K562 (cell line): ENCODE data around the gene MARVELD1. TPM values are rescaled to one million over a fixed set of nuclear protein-coding genes. Genes with fewer than 3 reads are reported as not detected.

Source experiments
- CCAR2 ChIP-seq: fragments of 200-400 bp; formaldehyde crosslinking; IDR thresholded peaks from 2 replicates; pipeline ENCODE4 v1.6.1; 2017; ENCODE audit warnings: mild to moderate bottlenecking, low read depth, low read length
- RB1 ChIP-seq: fragments of 450-650 bp; IDR thresholded peaks from 2 replicates; pipeline ENCODE4 v1.6.1; 2017; ENCODE audit warnings: low read depth, mild to moderate bottlenecking
- ZNF184 ChIP-seq: sonication (generic); formaldehyde crosslinking; IDR thresholded peaks from 2 replicates; pipeline ENCODE4 v1.5.0; 2020; ENCODE audit warnings: missing genetic modification reagents
- polyA plus RNA-seq, 8 experiments: library from polyadenylated mRNA; depleted of rRNA in 4 of 8; stranded (reverse) in 5 of 8; unstranded in 3 of 8; fragments of >200 nt; fragmentation: Nextera tagmentation in 2 of 8; fragmentation: Illumina TruSeq in 1 of 8; extraction: Ambion mirVana in 2 of 8; extraction: Trizol in 1 of 8; gene quantifications; 2 replicates each; pipeline versions ENCODE4 v1.2.1 to v1.2.3, GENCODE V29; 2011 to 2014; ENCODE audit warnings: inconsistent platforms in 1 of 8, missing spikeins in 1 of 8
- total RNA-seq, 7 experiments: library from RNA; depleted of rRNA in 6 of 7; stranded (reverse); fragments of >200 nt in 6 of 7; fragmentation: Illumina TruSeq in 2 of 7; extraction: Trizol in 2 of 7; gene quantifications; 2 replicates each; pipeline versions ENCODE4 v1.2.1 to v1.2.3, GENCODE V29; 2011 to 2021; ENCODE audit warnings: low replicate concordance in 1 of 7
- TF ChIP-seq, protein P1 (sequence below): sonication (generic); formaldehyde crosslinking; IDR thresholded peaks from 2 replicates; pipeline ENCODE4 v1.8.0; 2022; ENCODE audit warnings: mild to moderate bottlenecking, missing genetic modification reagents
- TF ChIP-seq, protein P2 (sequence below): sonication (generic); IDR thresholded peaks from 2 replicates; pipeline ENCODE4 v1.6.1; 2016
- TF ChIP-seq, protein P3 (sequence below), 2 experiments: fragments of 450-650 bp; IDR thresholded peaks; 2 replicates each; pipeline ENCODE4 v1.6.1; 2016; ENCODE audit warnings: mild to moderate bottlenecking in 2 of 2, borderline replicate concordance in 1 of 2, low read depth in 1 of 2, moderate library complexity in 1 of 2
- TF ChIP-seq, protein P4 (sequence below): fragments of 450-650 bp; formaldehyde crosslinking; IDR thresholded peaks from 2 replicates; pipeline ENCODE4 v1.4.0; 2022; ENCODE audit warnings: missing genetic modification characterization
- TF ChIP-seq, protein P5 (sequence below): fragments of 250-450 bp; sonication (Bioruptor Pico); IDR thresholded peaks from 2 replicates; pipeline ENCODE4 v1.4.0; 2020

Gene MARVELD1
- total and polyA plus RNA-seq, 9 of the 15 experiments (the other 6 are each of a cell fraction or from before 2014, with no cell fraction given) = 2.7 to 12.5 (median 5.3) TPM

DNA sequence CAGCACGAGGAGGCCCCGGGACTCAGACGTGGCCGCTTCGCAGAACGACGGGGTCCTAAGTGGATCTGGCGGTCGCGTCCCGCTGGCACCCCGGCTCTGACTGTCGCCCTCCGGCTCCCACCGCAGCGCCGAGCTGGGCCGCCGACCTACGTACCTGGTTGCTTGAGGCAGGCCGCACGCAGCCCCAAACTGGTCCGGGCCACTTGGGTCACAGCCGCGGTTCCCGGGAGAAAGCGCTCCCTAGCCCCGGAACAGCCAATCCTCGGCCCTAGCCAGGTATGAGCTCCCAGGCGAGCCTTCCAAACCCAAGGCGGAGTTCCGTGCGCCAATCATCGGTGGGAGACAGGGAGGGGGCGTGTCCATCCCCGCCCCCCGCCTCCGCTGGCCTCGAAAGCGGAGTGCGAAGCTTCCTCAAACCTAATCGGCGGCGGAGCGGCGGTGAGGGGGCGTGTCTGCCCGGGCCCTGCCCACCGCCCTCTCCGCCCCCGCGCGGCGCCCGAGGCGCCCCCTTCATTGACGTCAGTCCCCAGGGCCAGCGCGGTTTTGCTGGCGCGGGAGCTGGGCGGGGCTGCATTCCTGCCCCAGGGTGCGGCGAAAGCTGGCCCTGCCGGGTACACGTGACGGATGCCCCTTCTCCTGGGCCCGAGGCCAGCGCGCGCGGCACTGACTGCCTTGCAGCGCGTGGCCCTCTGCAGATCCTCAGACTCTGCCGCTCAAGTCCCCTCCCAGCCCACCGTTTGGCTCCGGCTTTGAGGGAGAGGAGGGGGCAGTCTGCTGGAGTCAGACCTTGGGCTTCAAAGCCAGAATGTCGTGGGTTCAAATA is 26.4 kb upstream of the MARVELD1 start, which contains the start of gene AVPI1 (continued):
- TF ChIP-seq, protein P1, sequence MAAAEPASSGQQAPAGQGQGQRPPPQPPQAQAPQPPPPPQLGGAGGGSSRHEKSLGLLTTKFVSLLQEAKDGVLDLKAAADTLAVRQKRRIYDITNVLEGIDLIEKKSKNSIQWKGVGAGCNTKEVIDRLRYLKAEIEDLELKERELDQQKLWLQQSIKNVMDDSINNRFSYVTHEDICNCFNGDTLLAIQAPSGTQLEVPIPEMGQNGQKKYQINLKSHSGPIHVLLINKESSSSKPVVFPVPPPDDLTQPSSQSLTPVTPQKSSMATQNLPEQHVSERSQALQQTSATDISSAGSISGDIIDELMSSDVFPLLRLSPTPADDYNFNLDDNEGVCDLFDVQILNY = no peak
- TF ChIP-seq, protein P2, sequence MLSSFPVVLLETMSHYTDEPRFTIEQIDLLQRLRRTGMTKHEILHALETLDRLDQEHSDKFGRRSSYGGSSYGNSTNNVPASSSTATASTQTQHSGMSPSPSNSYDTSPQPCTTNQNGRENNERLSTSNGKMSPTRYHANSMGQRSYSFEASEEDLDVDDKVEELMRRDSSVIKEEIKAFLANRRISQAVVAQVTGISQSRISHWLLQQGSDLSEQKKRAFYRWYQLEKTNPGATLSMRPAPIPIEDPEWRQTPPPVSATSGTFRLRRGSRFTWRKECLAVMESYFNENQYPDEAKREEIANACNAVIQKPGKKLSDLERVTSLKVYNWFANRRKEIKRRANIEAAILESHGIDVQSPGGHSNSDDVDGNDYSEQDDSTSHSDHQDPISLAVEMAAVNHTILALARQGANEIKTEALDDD = no peak
- 0 out of 2 replicates have a peak, but pooled peaks have one; percentile 29 for TF ChIP-seq ZNF184 (CRISPR knock-in tag)
- peak; percentile 74; the same call in 1 of the 2 replicates for TF ChIP-seq RB1
- TF ChIP-seq, protein P3, sequence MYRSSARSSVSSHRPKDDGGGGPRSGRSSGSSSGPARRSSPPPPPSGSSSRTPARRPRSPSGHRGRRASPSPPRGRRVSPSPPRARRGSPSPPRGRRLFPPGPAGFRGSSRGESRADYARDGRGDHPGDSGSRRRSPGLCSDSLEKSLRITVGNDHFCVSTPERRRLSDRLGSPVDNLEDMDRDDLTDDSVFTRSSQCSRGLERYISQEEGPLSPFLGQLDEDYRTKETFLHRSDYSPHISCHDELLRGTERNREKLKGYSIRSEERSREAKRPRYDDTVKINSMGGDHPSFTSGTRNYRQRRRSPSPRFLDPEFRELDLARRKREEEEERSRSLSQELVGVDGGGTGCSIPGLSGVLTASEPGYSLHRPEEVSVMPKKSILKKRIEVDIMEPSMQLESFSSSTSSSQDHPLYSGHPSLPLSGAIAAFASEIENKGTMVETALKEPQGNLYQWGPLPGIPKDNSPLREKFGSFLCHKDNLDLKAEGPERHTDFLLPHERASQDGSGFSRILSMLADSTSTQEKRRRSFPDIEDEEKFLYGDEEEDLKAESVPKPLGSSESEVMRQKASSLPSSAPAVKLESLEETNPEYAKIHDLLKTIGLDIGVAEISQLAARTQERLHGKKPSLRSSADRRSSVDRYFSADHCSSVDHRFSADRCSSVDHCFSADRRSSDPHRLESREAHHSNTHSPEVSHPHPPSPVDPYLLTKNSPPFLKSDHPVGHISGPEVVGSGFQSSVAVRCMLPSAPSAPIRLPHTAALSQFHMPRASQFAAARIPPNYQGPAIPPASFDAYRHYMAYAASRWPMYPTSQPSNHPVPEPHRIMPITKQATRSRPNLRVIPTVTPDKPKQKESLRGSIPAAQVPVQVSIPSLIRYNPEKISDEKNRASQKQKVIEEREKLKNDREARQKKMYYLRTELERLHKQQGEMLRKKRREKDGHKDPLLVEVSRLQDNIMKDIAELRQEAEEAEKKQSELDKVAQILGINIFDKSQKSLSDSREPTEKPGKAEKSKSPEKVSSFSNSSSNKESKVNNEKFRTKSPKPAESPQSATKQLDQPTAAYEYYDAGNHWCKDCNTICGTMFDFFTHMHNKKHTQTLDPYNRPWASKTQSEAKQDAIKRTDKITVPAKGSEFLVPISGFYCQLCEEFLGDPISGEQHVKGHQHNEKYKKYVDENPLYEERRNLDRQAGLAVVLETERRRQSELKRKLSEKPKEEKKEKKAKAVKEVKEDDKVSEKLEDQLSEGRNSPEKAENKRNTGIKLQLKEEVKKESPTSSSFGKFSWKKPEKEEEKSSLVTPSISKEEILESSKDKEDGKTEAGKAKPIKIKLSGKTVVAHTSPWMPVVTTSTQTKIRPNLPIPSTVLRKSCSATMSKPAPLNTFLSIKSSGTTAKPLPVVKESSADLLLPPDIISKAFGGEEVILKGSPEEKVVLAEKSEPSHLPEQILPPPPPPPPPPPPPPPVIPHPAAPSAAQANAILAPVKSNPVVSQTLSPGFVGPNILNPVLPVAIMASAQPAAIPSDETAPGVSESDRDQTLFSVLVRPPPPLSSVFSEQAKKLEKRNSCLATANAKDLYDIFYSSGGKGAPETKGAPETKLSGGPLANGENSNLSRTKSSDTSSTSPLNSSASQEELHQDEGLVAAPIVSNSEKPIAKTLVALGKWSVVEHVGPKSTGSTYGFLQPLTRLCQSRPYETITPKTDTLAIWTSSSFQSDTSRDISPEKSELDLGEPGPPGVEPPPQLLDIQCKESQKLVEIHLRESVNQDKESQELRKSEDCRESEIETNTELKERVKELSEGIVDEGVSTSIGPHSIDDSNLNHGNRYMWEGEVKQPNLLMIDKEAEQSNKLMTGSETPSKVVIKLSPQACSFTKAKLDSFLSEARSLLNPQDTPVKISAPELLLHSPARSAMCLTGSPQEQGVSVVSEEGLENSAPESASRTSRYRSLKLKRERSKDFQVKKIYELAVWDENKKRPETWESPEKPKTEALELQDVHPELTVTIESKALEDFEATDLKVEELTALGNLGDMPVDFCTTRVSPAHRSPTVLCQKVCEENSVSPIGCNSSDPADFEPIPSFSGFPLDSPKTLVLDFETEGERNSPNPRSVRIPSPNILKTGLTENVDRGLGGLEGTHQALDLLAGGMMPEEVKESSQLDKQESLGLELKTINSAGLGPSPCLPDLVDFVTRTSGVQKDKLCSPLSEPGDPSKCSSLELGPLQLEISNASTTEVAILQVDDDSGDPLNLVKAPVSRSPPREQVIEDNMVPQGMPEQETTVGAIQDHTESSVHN (IDR thresholded peaks at IDR 0.05; ENCODE audit: borderline replicate concordance in 1 of 2, low read depth in 1 of 2) = no peak
- TF ChIP-seq CCAR2 = no peak
- TF ChIP-seq, protein P4, sequence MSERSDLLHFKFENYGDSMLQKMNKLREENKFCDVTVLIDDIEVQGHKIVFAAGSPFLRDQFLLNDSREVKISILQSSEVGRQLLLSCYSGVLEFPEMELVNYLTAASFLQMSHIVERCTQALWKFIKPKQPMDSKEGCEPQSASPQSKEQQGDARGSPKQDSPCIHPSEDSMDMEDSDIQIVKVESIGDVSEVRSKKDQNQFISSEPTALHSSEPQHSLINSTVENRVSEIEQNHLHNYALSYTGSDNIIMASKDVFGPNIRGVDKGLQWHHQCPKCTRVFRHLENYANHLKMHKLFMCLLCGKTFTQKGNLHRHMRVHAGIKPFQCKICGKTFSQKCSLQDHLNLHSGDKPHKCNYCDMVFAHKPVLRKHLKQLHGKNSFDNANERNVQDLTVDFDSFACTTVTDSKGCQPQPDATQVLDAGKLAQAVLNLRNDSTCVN (CRISPR knock-in tag) = no peak
- TF ChIP-seq, protein P5, sequence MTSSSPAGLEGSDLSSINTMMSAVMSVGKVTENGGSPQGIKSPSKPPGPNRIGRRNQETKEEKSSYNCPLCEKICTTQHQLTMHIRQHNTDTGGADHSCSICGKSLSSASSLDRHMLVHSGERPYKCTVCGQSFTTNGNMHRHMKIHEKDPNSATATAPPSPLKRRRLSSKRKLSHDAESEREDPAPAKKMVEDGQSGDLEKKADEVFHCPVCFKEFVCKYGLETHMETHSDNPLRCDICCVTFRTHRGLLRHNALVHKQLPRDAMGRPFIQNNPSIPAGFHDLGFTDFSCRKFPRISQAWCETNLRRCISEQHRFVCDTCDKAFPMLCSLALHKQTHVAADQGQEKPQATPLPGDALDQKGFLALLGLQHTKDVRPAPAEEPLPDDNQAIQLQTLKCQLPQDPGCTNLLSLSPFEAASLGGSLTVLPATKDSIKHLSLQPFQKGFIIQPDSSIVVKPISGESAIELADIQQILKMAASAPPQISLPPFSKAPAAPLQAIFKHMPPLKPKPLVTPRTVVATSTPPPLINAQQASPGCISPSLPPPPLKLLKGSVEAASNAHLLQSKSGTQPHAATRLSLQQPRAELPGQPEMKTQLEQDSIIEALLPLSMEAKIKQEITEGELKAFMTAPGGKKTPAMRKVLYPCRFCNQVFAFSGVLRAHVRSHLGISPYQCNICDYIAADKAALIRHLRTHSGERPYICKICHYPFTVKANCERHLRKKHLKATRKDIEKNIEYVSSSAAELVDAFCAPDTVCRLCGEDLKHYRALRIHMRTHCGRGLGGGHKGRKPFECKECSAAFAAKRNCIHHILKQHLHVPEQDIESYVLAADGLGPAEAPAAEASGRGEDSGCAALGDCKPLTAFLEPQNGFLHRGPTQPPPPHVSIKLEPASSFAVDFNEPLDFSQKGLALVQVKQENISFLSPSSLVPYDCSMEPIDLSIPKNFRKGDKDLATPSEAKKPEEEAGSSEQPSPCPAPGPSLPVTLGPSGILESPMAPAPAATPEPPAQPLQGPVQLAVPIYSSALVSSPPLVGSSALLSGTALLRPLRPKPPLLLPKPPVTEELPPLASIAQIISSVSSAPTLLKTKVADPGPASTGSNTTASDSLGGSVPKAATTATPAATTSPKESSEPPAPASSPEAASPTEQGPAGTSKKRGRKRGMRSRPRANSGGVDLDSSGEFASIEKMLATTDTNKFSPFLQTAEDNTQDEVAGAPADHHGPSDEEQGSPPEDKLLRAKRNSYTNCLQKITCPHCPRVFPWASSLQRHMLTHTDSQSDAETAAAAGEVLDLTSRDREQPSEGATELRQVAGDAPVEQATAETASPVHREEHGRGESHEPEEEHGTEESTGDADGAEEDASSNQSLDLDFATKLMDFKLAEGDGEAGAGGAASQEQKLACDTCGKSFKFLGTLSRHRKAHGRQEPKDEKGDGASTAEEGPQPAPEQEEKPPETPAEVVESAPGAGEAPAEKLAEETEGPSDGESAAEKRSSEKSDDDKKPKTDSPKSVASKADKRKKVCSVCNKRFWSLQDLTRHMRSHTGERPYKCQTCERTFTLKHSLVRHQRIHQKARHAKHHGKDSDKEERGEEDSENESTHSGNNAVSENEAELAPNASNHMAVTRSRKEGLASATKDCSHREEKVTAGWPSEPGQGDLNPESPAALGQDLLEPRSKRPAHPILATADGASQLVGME = 0 out of 2 replicates have a peak, but pooled peaks have one; percentile 54
